HCT116 (cell line): Measurements from ENCODE around the gene BMPER. TPM values are rescaled to one million over a fixed set of nuclear protein-coding genes. Genes with fewer than 3 reads are reported as not detected.

ENCODE experiments used
- ATAC-seq: fragments of 200-7000 bp; cut with Tn5 transposase; 2 replicates; pipeline ENCODE4 v1.9.1; 2020; ENCODE audit warnings: mild to moderate bottlenecking, moderate library complexity
- BruUV-seq: library from RNA; stranded (reverse); fragments of 400-500 nt; replicated peaks from 2 replicates; lab custom pipeline; 2021; lab: Mats Ljungman, UMichigan
- CTCF ChIA-PET: fragments of 300-600 bp; sonication (Branson Sonifier 250); formaldehyde crosslinking; loops from one replicate; lab custom pipeline; 2021; ENCODE audit warnings: antibody characterized with exemption; lab: Charles Lee
- POLR2A ChIA-PET: fragments of 300-600, 350-600 bp; sonication (Branson Sonifier 250); formaldehyde crosslinking; loops from one replicate; lab custom pipeline; 2021; ENCODE audit warnings: antibody characterized with exemption; lab: Charles Lee
- RAD21 ChIA-PET, 2 experiments: fragments of 300-600 bp; sonication (Branson Sonifier 250); formaldehyde crosslinking; loops; one replicate each; lab custom pipeline; 2023; ENCODE audit warnings: low total read pairs in 2 of 2; ENCODE audit not compliant: uncharacterized antibody in 2 of 2, unreplicated experiment in 2 of 2, low non-redundant PET in 1 of 2; lab: Charles Lee
- DNase-seq: peaks from one replicate; pipeline ENCODE4 v3.0.0-alpha.2; 2010; ENCODE audit warnings: low read depth, low spot score
- H2AFZ ChIP-seq: fragments of 200-600 bp; shearing (Covaris generic), sonication (generic); 2 replicates; pipeline ENCODE4 v1.6.1; 2017; ENCODE audit warnings: low read depth, mixed run types, mixed read lengths, antibody characterized with exemption, low read length; ENCODE audit not compliant: poor library complexity, severe bottlenecking
- H3K27ac ChIP-seq: 2 replicates; pipeline ENCODE4 v1.5.1; 2012; ENCODE audit warnings: low read depth, low read length
- H3K27me3 ChIP-seq: fragments of 200-600 bp; sonication (generic); 2 replicates; pipeline ENCODE4 v1.6.1; 2016; ENCODE audit warnings: mixed run types, low read length, mixed read lengths; ENCODE audit not compliant: insufficient read depth
- H3K36me3 ChIP-seq, 2 experiments: fragments of 200-500 bp in 1 of 2; fragments of 200-600 bp in 1 of 2; sonication (Bioruptor generic) in 1 of 2; sonication (generic) in 1 of 2; 2 replicates each; pipeline versions ENCODE4 v1.5.1 to v1.6.1; 2014 to 2016; ENCODE audit warnings: low read length in 2 of 2, inconsistent platforms in 1 of 2, mixed read lengths in 1 of 2, mixed run types in 1 of 2; ENCODE audit not compliant: insufficient read depth in 2 of 2, control insufficient read depth in 1 of 2
- H3K4me1 ChIP-seq, 2 experiments: fragments of 200-600 bp in 1 of 2; sonication (generic) in 1 of 2; 2 replicates each; pipeline versions ENCODE4 v1.5.1 to v1.6.1; 2012 to 2017; ENCODE audit warnings: low read length in 2 of 2, inconsistent platforms in 1 of 2, mild to moderate bottlenecking in 1 of 2, mixed read lengths in 1 of 2, mixed run types in 1 of 2, moderate library complexity in 1 of 2; ENCODE audit not compliant: insufficient read depth in 2 of 2, control insufficient read depth in 1 of 2
- H3K4me2 ChIP-seq: fragments of 200-600 bp; sonication (generic); 2 replicates; pipeline ENCODE4 v1.6.1; 2017; ENCODE audit warnings: mixed run types, low read length, mixed read lengths
- H3K4me3 ChIP-seq, 2 experiments: fragments of 200-600 bp in 1 of 2; sonication (generic) in 1 of 2; replicated peaks in 1 of 2; 2 replicates each; pipeline ENCODE4 v1.5.1; 2011 to 2016; ENCODE audit warnings: low read length in 2 of 2, control low read depth in 1 of 2, low read depth in 1 of 2, mild to moderate bottlenecking in 1 of 2, mixed read lengths in 1 of 2, mixed run types in 1 of 2
- H3K79me2 ChIP-seq: fragments of 200-600 bp; sonication (generic); 2 replicates; pipeline ENCODE4 v1.6.1; 2017; ENCODE audit warnings: mild to moderate bottlenecking, mixed run types, low read length, moderate library complexity, mixed read lengths; ENCODE audit not compliant: insufficient read depth
- H3K9ac ChIP-seq: fragments of 200-600 bp; sonication (generic); 2 replicates; pipeline ENCODE4 v1.6.1; 2016; ENCODE audit warnings: low read length, mixed read lengths
- H3K9me2 ChIP-seq: fragments of 200-600 bp; sonication (generic), shearing (Covaris generic); 2 replicates; pipeline ENCODE4 v1.6.1; 2017; ENCODE audit warnings: mixed run types, mild to moderate bottlenecking, moderate library complexity; ENCODE audit not compliant: insufficient read depth
- H3K9me3 ChIP-seq, 2 experiments: fragments of 200-500 bp in 1 of 2; fragments of 200-600 bp in 1 of 2; sonication (Bioruptor generic) in 1 of 2; sonication (generic) in 1 of 2; 2 replicates each; pipeline ENCODE4 v1.6.1; 2014 to 2017; ENCODE audit warnings: low read length in 2 of 2, mixed read lengths in 2 of 2, inconsistent platforms in 1 of 2, low read depth in 1 of 2, mild to moderate bottlenecking in 1 of 2, mixed run types in 1 of 2, moderate library complexity in 1 of 2; ENCODE audit not compliant: control insufficient read depth in 1 of 2, insufficient read depth in 1 of 2
- H4K20me1 ChIP-seq: fragments of 200-600 bp; sonication (generic), shearing (Covaris generic); 2 replicates; pipeline ENCODE4 v1.6.1; 2017; ENCODE audit warnings: mixed run types, mild to moderate bottlenecking, moderate library complexity; ENCODE audit not compliant: insufficient read depth
- CBX3 ChIP-seq: IDR thresholded peaks from 2 replicates; pipeline ENCODE4 v1.6.1; 2012; ENCODE audit warnings: low read depth
- CEBPB ChIP-seq: IDR thresholded peaks from 2 replicates; pipeline ENCODE4 v1.6.1; 2012; ENCODE audit warnings: low read depth
- CTCF ChIP-seq, 3 experiments: fragments of 200-600 bp in 1 of 3; sonication (generic) in 1 of 3; IDR thresholded peaks in 2 of 3; conservative IDR thresholded peaks in 1 of 3; 2 replicates each; pipeline ENCODE4 v1.5.1; 2012 to 2017; ENCODE audit warnings: low read depth in 2 of 3, low read length in 2 of 3, antibody characterized with exemption in 1 of 3, borderline replicate concordance in 1 of 3, control low read depth in 1 of 3, mild to moderate bottlenecking in 1 of 3, mixed read lengths in 1 of 3, mixed run types in 1 of 3, moderate library complexity in 1 of 3; ENCODE audit not compliant: insufficient read depth in 1 of 3
- ELF1 ChIP-seq: IDR thresholded peaks from 2 replicates; pipeline ENCODE4 v1.6.1; 2012; ENCODE audit warnings: low read depth, borderline replicate concordance
- EZH2 ChIP-seq: fragments of 200-600 bp; sonication (generic); IDR thresholded peaks from 2 replicates; pipeline ENCODE4 v1.6.1; 2017; ENCODE audit warnings: antibody characterized with exemption, mixed run types
- FOSL1 ChIP-seq: IDR thresholded peaks from 2 replicates; pipeline ENCODE4 v1.6.1; 2012; ENCODE audit warnings: low read depth
- JUND ChIP-seq: IDR thresholded peaks from 2 replicates; pipeline ENCODE4 v1.6.1; 2012
- MAX ChIP-seq: IDR thresholded peaks from 2 replicates; pipeline ENCODE4 v1.6.1; 2012
- POLR2A ChIP-seq: IDR thresholded peaks from 2 replicates; pipeline ENCODE4 v1.7.0; 2011; ENCODE audit warnings: borderline replicate concordance; ENCODE audit not compliant: insufficient read depth, insufficient read length; ENCODE audit errors: extremely low read depth
- POLR2AphosphoS5 ChIP-seq: IDR thresholded peaks from 2 replicates; pipeline ENCODE4 v1.6.1; 2011; ENCODE audit warnings: mild to moderate bottlenecking, low read depth, low read length, moderate library complexity
- RAD21 ChIP-seq: IDR thresholded peaks from 2 replicates; pipeline ENCODE4 v1.6.1; 2012; ENCODE audit warnings: low read depth, mild to moderate bottlenecking
- SIN3A ChIP-seq: IDR thresholded peaks from 2 replicates; pipeline ENCODE4 v1.6.1; 2012; ENCODE audit warnings: low read depth
- SP1 ChIP-seq: IDR thresholded peaks from 2 replicates; pipeline ENCODE4 v1.6.1; 2012; ENCODE audit warnings: low read depth
- SRF ChIP-seq: IDR thresholded peaks from 2 replicates; pipeline ENCODE4 v1.6.1; 2012; ENCODE audit warnings: low read depth
- TCF7L2 ChIP-seq: IDR thresholded peaks from 2 replicates; pipeline ENCODE4 v1.7.0; 2011; ENCODE audit warnings: borderline replicate concordance, inconsistent platforms; ENCODE audit not compliant: insufficient read depth, insufficient read length; ENCODE audit errors: extremely low read depth
- YY1 ChIP-seq: IDR thresholded peaks from 2 replicates; pipeline ENCODE4 v1.6.1; 2011; ENCODE audit warnings: low read length, low read depth, moderate library complexity, mild to moderate bottlenecking; ENCODE audit not compliant: insufficient replicate concordance; ENCODE audit errors: extremely low read depth
- ZFX ChIP-seq: fragments of 450-650 bp; IDR thresholded peaks from 2 replicates; pipeline ENCODE4 v1.6.1; 2017
- ZNF274 ChIP-seq: fragments of 200-500 bp; sonication (Bioruptor generic); IDR thresholded peaks from 2 replicates; pipeline ENCODE4 v1.6.1; 2014; ENCODE audit warnings: mild to moderate bottlenecking, low read depth, low read length, inconsistent platforms
- intact Hi-C: fragments of 100-400 bp; cut with micrococcal nuclease; formaldehyde crosslinking; loops from 2 replicates; pipeline ENCODE4 v1.10.0; 2022
- total RNA-seq: library from RNA; stranded (reverse); gene quantifications from one replicate; pipeline ENCODE4 v1.2.1, GENCODE V29; 2021; ENCODE audit not compliant: unreplicated experiment

BMPER gene
- total RNA-seq, 1 experiment from 2014 or later: not detected

- no peaks in the 10 kb centered on the region for H4K20me1 ChIP-seq
- no peak for DNase-seq
- H3K9me2 ChIP-seq: no peaks in the 10 kb centered on the region
- no peak overlapping the region for H3K9ac ChIP-seq
- H3K4me3 ChIP-seq: no peak overlapping the region
- POLR2A ChIA-PET: no interaction called here
- no peak overlapping the region for H2AFZ ChIP-seq
- intact Hi-C loops: loop anchor here (5.0 kb wide), 1 partner anchor 178 kb away; no protein-coding TSS in a partner anchor
- H3K27me3 ChIP-seq: no peaks in the 10 kb centered on the region
- RAD21 ChIA-PET: no interaction called here
- H3K4me2 ChIP-seq: no peak overlapping the region
- no TSS peak for BruUV-seq
- no peak for ATAC-seq
- TF ChIP-seq POLR2A (no peak), TCF7L2 (no peak), ZNF274 (no peak), FOSL1 (no peak), CBX3 (no peak), POLR2AphosphoS5 (no peak)
- no peaks in the 10 kb centered on the region for H3K36me3 ChIP-seq
- no peaks in the 10 kb centered on the region for H3K9me3 ChIP-seq
- no peaks in the 10 kb centered on the region for H3K4me1 ChIP-seq
- no peaks in the 10 kb centered on the region for H3K79me2 ChIP-seq
- CTCF ChIA-PET: interaction anchor here (1.4 kb wide), 1 partner anchor 457 kb away, joined by 3 read pairs; no protein-coding TSS in a partner anchor
- no peak overlapping the region for H3K27ac ChIP-seq
Measured at GRCh38 chr7:34139086-34139485, 233.7 kb downstream of the BMPER start.

GRCh38 chr7:34140066-34140465 is 234.7 kb downstream of the BMPER start:
- no TSS peak for BruUV-seq
- Histone ChIP-seq H2AFZ (no peak overlapping the region), H3K9me2 (no peaks in the 10 kb centered on the region), H3K4me2 (no peak overlapping the region), H3K4me1 (no peaks in the 10 kb centered on the region), H3K9ac (no peak overlapping the region), H3K9me3 (no peaks in the 10 kb centered on the region), H4K20me1 (no peaks in the 10 kb centered on the region)
- intact Hi-C loops: no loop called here
- POLR2A ChIA-PET: no interaction called here
- ATAC-seq: no peak
- TF ChIP-seq YY1: no peak
- TF ChIP-seq EZH2: no peak
- TF ChIP-seq SP1: no peak
- no peak for TF ChIP-seq POLR2AphosphoS5
- no peak for TF ChIP-seq CBX3
- no peak for TF ChIP-seq ELF1
- no peak for TF ChIP-seq MAX
- no peak for TF ChIP-seq RAD21
- TF ChIP-seq ZFX: no peak
- TF ChIP-seq CEBPB: no peak
- no peak for TF ChIP-seq JUND
- no peak for TF ChIP-seq TCF7L2
- no peak for TF ChIP-seq SRF
- TF ChIP-seq FOSL1: no peak
- TF ChIP-seq SIN3A: no peak
- TF ChIP-seq CTCF (IDR thresholded peaks at IDR 0.05 in 2 of 3, conservative IDR thresholded peaks at IDR 0.05 in 1 of 3; ENCODE audit: borderline replicate concordance in 1 of 3, insufficient read depth in 1 of 3, low read depth in 2 of 3, low read length in 2 of 3): no peak
- TF ChIP-seq, all 23 proteins: peak for 0
- ChIA-PET CTCF (interaction anchor here (1.4 kb wide), 1 partner anchor 52 kb away, joined by 3 read pairs; no protein-coding TSS in a partner anchor), RAD21 (no interaction called here)
- no peak for DNase-seq
- H3K27me3 ChIP-seq: no peaks in the 10 kb centered on the region
- H3K4me3 ChIP-seq: no peak overlapping the region
- H3K27ac ChIP-seq: no peak overlapping the region
- no peaks in the 10 kb centered on the region for H3K36me3 ChIP-seq
- no peaks in the 10 kb centered on the region for H3K79me2 ChIP-seq
